Fibroblast of skin of back (primary cell): ENCODE measurements around the gene FHL1.
"Not testable (repeated sequence)": the region's sequence is repeated elsewhere in the genome, so short reads cannot be mapped to it uniquely, and the experiment has no call there.

Experiments used
- DNase-seq: peaks from one replicate; pipeline ENCODE4 v3.0.0-alpha.2; 2013

FHL1 gene

GRCh38 chrX:136210243-136210642 lies 62.9 kb downstream of the FHL1 start:
- peak; percentile 45 for DNase-seq

GRCh38 chrX:136210806-136211205 lies 63.5 kb downstream of the FHL1 start:
- peak; percentile 56 for DNase-seq

GRCh38 chrX:136211766-136212556 lies 64.6 kb downstream of the FHL1 start:
- peak; percentile 37 for DNase-seq

- DNase-seq: no peak
These were observed 65.3 kb downstream of the FHL1 start for GRCh38 chrX:136212557-136213111.

GRCh38 chrX:136214551-136214950 lies 67.2 kb downstream of the FHL1 start:
- DNase-seq: peak; percentile 95

- peak; percentile 63 for DNase-seq
These were observed 68.2 kb downstream of the FHL1 start for GRCh38 chrX:136215559-136215958.

- no peak for DNase-seq
These were observed 72.6 kb downstream of the FHL1 start for GRCh38 chrX:136219893-136220292.

- no peak for DNase-seq
These were observed 73.2 kb downstream of the FHL1 start for GRCh38 chrX:136220540-136220939.

GRCh38 chrX:136220951-136221350 lies 73.6 kb downstream of the FHL1 start:
- no peak for DNase-seq

- DNase-seq: no peak
These were observed 74.6 kb downstream of the FHL1 start for GRCh38 chrX:136221851-136222513.

- no peak for DNase-seq
These were observed 79.7 kb downstream of the FHL1 start for GRCh38 chrX:136227074-136227473.

- no peak for DNase-seq
These were observed 80.9 kb downstream of the FHL1 start for GRCh38 chrX:136227948-136228838.

- no peak for DNase-seq
These were observed 81.5 kb downstream of the FHL1 start for GRCh38 chrX:136228839-136229207.

- no peak for DNase-seq
These were observed 89.7 kb downstream of the FHL1 start for GRCh38 chrX:136237074-136237473.

- not testable (repeated sequence) for DNase-seq
These were observed 90.5 kb downstream of the FHL1 start for GRCh38 chrX:136237849-136238248.

- DNase-seq: no peak
These were observed 98.9 kb downstream of the FHL1 start for GRCh38 chrX:136246201-136246600.

- peak; percentile 39 for DNase-seq
These were observed 103.1 kb downstream of the FHL1 start for GRCh38 chrX:136250191-136251040.

- DNase-seq: peak; percentile 62
These were observed 104.0 kb downstream of the FHL1 start, which contains the start of gene MAP7D3 for GRCh38 chrX:136251041-136251991. Gene MAP7D3, minus strand, starts transcription at chrX:136251400. Its CDS starts 42 bp downstream, at chrX:136251358.

GRCh38 chrX:136255541-136255940 lies 108.2 kb downstream of the FHL1 start:
- no peak for DNase-seq

GRCh38 chrX:136256026-136256425 lies 108.7 kb downstream of the FHL1 start:
- DNase-seq: no peak
